ENCODE measurements around the gene CCDC188.

DNA sequence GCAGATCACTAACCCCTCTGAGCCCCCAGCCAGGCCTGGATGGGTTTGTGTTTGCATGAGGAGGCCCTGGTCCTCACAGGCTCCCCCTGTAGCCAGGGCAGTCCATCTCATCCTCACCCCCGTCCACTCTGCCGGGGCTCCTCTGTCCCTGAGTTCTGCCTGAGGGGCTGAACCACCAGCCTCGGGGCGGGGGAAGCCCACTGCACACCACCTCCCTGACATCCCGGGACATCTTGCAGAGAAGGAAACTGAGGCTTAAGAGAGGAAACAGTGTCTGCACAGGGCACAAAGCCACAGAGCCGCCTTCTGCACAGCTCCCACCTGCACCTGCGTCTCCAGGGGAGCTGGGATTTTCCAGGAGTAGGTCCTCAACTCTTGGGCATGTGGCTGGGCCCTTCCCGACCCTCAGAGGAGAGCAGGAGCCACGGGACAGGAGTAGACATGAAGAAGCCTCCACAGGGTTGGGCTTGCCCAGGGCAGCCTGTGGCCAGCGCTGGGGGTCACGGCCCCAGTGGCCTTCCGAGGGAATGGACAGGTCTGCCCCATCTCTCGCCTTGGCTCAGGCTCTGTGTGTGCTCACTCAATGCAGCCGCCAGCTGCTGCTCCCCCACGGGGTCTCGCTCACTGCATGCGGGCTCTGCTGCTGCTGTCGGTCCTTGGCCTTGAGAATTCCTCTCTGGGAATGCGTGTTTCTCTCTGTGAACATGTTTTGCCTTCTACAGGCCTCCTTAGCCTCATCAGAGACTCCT is 45.4 kb upstream of the CCDC188 start:
- TF ChIP-seq, protein P1, sequence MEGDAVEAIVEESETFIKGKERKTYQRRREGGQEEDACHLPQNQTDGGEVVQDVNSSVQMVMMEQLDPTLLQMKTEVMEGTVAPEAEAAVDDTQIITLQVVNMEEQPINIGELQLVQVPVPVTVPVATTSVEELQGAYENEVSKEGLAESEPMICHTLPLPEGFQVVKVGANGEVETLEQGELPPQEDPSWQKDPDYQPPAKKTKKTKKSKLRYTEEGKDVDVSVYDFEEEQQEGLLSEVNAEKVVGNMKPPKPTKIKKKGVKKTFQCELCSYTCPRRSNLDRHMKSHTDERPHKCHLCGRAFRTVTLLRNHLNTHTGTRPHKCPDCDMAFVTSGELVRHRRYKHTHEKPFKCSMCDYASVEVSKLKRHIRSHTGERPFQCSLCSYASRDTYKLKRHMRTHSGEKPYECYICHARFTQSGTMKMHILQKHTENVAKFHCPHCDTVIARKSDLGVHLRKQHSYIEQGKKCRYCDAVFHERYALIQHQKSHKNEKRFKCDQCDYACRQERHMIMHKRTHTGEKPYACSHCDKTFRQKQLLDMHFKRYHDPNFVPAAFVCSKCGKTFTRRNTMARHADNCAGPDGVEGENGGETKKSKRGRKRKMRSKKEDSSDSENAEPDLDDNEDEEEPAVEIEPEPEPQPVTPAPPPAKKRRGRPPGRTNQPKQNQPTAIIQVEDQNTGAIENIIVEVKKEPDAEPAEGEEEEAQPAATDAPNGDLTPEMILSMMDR (IDR thresholded peaks at IDR 0.05; ENCODE audit: borderline replicate concordance, extremely low read depth, low read length, poor library complexity, severe bottlenecking), result no peak
- TF ChIP-seq EZH2 (IDR thresholded peaks at IDR 0.05; ENCODE audit: borderline replicate concordance, low read depth, low read length, severe bottlenecking), result no peak
